Measurements from ENCODE around the gene KCNJ11. TPM values are rescaled to one million over a fixed set of nuclear protein-coding genes. Genes with fewer than 3 reads are reported as not detected.

The KCNJ11 gene
- total and polyA plus RNA-seq, 2 of the 13 experiments (the other 11 are each of a cell fraction or from before 2014, with no cell fraction given) = 0.38 to 1.6 TPM

- TF ChIP-seq POGZ (CRISPR knock-in tag; IDR thresholded peaks at IDR 0.05) (peak; percentile 62), ZNF749 (CRISPR knock-in tag; IDR thresholded peaks at IDR 0.05; ENCODE audit: borderline replicate concordance) (peak; percentile 37; the same call in 1 of the 2 replicates), SOX5 (CRISPR knock-in tag; IDR thresholded peaks at IDR 0.05; ENCODE audit: borderline replicate concordance) (peak; percentile 32; the same call in 1 of the 2 replicates), ZNF761 (CRISPR knock-in tag; conservative IDR thresholded peaks at IDR 0.05) (0 out of 2 replicates have a peak, but pooled peaks have one; percentile 20), FOXK1 (CRISPR knock-in tag; IDR thresholded peaks at IDR 0.05; ENCODE audit: borderline replicate concordance, low read depth) (no peak), KDM3A (CRISPR knock-in tag; IDR thresholded peaks at IDR 0.05; ENCODE audit: low read depth) (peak; percentile 74; the same call in 1 of the 2 replicates), NR0B2 (CRISPR knock-in tag; IDR thresholded peaks at IDR 0.05) (peak; percentile 81; the same call in 1 of the 2 replicates), TBX2 (CRISPR knock-in tag; IDR thresholded peaks at IDR 0.05; ENCODE audit: borderline replicate concordance) (peak; percentile 87), IRX3 (CRISPR knock-in tag; IDR thresholded peaks at IDR 0.05; ENCODE audit: borderline replicate concordance, low read depth) (no peak), HDAC1 (CRISPR knock-in tag; IDR thresholded peaks at IDR 0.05) (peak; percentile 83), ARNT2 (CRISPR knock-in tag; IDR thresholded peaks at IDR 0.05; ENCODE audit: low read depth) (peak; percentile 92), ZNF451 (CRISPR knock-in tag; IDR thresholded peaks at IDR 0.05) (0 out of 2 replicates have a peak, but pooled peaks have one; percentile 49), ZNF703 (CRISPR knock-in tag; IDR thresholded peaks at IDR 0.05; ENCODE audit: borderline replicate concordance) (no peak), ZBTB21 (CRISPR knock-in tag; IDR thresholded peaks at IDR 0.05) (peak; percentile 83), ZBTB38 (CRISPR knock-in tag; IDR thresholded peaks at IDR 0.05) (peak; percentile 40; the same call in 1 of the 2 replicates), TFDP1 (CRISPR knock-in tag; IDR thresholded peaks at IDR 0.05; ENCODE audit: borderline replicate concordance) (peak; percentile 84; the same call in 1 of the 2 replicates), TARDBP (CRISPR knock-in tag; IDR thresholded peaks at IDR 0.05) (no peak; the same call in 1 of the 2 replicates), ZFY (CRISPR knock-in tag; IDR thresholded peaks at IDR 0.05) (no peak), GATA4 (IDR thresholded peaks at IDR 0.05; ENCODE audit: borderline replicate concordance, low read depth) (no peak), ZNF503 (CRISPR knock-in tag; IDR thresholded peaks at IDR 0.05) (0 out of 2 replicates have a peak, but pooled peaks have one; percentile 49), REXO4 (CRISPR knock-in tag; IDR thresholded peaks at IDR 0.05; ENCODE audit: borderline replicate concordance) (0 out of 2 replicates have a peak, but pooled peaks have one; percentile 39), DMAP1 (CRISPR knock-in tag; IDR thresholded peaks at IDR 0.05) (peak; percentile 85), POLR2A (IDR thresholded peaks at IDR 0.05; ENCODE audit: insufficient read depth in 1 of 2, low read depth in 2 of 2, low read length in 2 of 2) (peak; percentile 55 to 76), MXD4 (CRISPR knock-in tag; IDR thresholded peaks at IDR 0.05) (peak; percentile 63; the same call in 1 of the 2 replicates), ZSCAN20 (CRISPR knock-in tag; IDR thresholded peaks at IDR 0.05; ENCODE audit: borderline replicate concordance) (peak; percentile 77), GFI1 (CRISPR knock-in tag; IDR thresholded peaks at IDR 0.05; ENCODE audit: borderline replicate concordance) (peak; percentile 58; the same call in 1 of the 2 replicates), ZNF616 (CRISPR knock-in tag; IDR thresholded peaks at IDR 0.05; ENCODE audit: low read depth) (peak; percentile 71; the same call in 1 of the 2 replicates), MAFK (conservative IDR thresholded peaks at IDR 0.05 in 1 of 2, IDR thresholded peaks at IDR 0.05 in 1 of 2; ENCODE audit: low read length in 2 of 2) (no peak)
Measured at GRCh38 chr11:17351510-17352176, 36.8 kb downstream of the KCNJ11 start, which contains the start of gene NCR3LG1 (continued).
